Measurements from ENCODE around the gene SPRED3.

DNA sequence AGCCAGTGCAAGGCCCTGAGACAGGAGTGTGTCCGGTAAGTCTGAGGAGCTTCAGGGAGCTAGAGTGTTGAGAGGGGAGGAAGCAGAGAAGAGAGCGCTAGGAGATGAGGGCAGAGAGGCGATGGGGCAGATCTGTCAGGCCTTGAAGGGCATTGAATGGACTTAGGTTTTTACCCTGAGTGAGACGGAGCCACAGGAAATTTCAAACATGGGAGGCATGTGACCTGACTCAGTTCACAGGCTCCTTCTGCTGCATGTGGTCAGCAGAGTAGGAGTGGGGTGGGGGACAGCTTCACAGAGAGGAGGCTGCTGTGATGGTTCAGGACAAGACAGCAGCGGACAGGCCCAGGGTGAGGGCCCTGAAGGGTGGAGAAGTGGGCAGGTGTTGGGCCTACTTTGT is 11.9 kb downstream of the SPRED3 start:
- TF ChIP-seq POLR2A (IDR thresholded peaks at IDR 0.05) (no peak), CTCF (IDR thresholded peaks at IDR 0.05) (no peak), POLR2AphosphoS5 (IDR thresholded peaks at IDR 0.05) (no peak)
